ENCODE data around the gene ABHD16B.

Gene ABHD16B

GRCh38 chr20:63895952-63896263, 34.6 kb downstream of the ABHD16B start:
- DNase-seq (ENCODE audit: low read depth) = no peak
- H3K4me3 ChIP-seq (ENCODE audit: low read depth, low read length) = peak overlapping the region; percentile 59
- TF ChIP-seq, protein P1, sequence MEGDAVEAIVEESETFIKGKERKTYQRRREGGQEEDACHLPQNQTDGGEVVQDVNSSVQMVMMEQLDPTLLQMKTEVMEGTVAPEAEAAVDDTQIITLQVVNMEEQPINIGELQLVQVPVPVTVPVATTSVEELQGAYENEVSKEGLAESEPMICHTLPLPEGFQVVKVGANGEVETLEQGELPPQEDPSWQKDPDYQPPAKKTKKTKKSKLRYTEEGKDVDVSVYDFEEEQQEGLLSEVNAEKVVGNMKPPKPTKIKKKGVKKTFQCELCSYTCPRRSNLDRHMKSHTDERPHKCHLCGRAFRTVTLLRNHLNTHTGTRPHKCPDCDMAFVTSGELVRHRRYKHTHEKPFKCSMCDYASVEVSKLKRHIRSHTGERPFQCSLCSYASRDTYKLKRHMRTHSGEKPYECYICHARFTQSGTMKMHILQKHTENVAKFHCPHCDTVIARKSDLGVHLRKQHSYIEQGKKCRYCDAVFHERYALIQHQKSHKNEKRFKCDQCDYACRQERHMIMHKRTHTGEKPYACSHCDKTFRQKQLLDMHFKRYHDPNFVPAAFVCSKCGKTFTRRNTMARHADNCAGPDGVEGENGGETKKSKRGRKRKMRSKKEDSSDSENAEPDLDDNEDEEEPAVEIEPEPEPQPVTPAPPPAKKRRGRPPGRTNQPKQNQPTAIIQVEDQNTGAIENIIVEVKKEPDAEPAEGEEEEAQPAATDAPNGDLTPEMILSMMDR (IDR thresholded peaks at IDR 0.05; ENCODE audit: low read depth, low read length, missing control alignments) = no peak
- in situ Hi-C loops (cut with HindIII; ENCODE audit: low sequenced_read_pairs) = no loop called here

GRCh38 chr20:63896264-63897105, 35.2 kb downstream of the ABHD16B start:
- peak overlapping the region; percentile 59 for H3K4me3 ChIP-seq (ENCODE audit: low read depth, low read length)
- no peak for DNase-seq (ENCODE audit: low read depth)
- in situ Hi-C loops (cut with HindIII; ENCODE audit: low sequenced_read_pairs) = no loop called here
- TF ChIP-seq, protein P1 (IDR thresholded peaks at IDR 0.05; ENCODE audit: low read depth, low read length, missing control alignments) = no peak

GRCh38 chr20:63897978-63898561, 36.8 kb downstream of the ABHD16B start:
- in situ Hi-C loops (cut with HindIII; ENCODE audit: low sequenced_read_pairs) = no loop called here
- TF ChIP-seq, protein P1 (IDR thresholded peaks at IDR 0.05; ENCODE audit: low read depth, low read length, missing control alignments) = no peak
- DNase-seq (ENCODE audit: low read depth) = no peak
- H3K4me3 ChIP-seq (ENCODE audit: low read depth, low read length) = no peak overlapping the region

DNA sequence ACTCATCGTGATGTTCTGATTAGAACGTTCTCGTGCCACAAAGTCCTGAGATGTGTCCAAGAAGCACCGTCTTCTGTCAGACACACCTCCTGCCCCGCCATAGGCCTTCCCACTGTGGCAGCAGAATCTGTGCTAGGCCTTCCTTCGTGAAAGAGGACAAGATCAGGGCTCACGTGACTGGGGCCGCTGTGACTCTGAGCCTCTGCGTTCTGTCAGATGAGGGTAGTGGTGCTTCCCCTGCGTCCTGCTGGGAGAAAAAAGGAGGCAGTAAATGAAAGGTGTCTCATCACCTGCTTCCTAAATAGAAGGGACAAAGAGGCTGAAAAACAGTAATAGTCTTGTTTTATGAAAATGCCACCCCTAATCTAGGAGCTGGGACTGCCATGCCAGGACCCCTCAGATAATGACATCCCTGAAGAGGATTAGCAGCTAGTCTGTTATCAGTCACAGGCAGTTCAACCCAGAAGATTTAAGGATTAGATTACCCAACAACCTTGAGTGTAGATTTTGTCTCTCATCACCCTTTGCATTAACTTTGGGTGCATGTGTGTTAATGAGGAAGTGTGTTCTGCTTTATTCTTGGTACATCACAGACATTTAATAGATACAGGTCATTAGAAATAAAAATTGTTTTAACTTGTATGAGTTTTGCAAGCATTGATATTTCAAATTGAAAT, 37.7 kb downstream of the ABHD16B start:
- H3K4me3 ChIP-seq (ENCODE audit: low read depth, low read length) = no peak overlapping the region
- in situ Hi-C loops (cut with HindIII; ENCODE audit: low sequenced_read_pairs) = no loop called here
- no peak for DNase-seq (ENCODE audit: low read depth)
- TF ChIP-seq, protein P1 (IDR thresholded peaks at IDR 0.05; ENCODE audit: low read depth, low read length, missing control alignments) = no peak

GRCh38 chr20:63900413-63900812, 39.1 kb downstream of the ABHD16B start:
- TF ChIP-seq, protein P1 (IDR thresholded peaks at IDR 0.05; ENCODE audit: low read depth, low read length, missing control alignments) = no peak
- in situ Hi-C loops (cut with HindIII; ENCODE audit: low sequenced_read_pairs) = no loop called here

DNA sequence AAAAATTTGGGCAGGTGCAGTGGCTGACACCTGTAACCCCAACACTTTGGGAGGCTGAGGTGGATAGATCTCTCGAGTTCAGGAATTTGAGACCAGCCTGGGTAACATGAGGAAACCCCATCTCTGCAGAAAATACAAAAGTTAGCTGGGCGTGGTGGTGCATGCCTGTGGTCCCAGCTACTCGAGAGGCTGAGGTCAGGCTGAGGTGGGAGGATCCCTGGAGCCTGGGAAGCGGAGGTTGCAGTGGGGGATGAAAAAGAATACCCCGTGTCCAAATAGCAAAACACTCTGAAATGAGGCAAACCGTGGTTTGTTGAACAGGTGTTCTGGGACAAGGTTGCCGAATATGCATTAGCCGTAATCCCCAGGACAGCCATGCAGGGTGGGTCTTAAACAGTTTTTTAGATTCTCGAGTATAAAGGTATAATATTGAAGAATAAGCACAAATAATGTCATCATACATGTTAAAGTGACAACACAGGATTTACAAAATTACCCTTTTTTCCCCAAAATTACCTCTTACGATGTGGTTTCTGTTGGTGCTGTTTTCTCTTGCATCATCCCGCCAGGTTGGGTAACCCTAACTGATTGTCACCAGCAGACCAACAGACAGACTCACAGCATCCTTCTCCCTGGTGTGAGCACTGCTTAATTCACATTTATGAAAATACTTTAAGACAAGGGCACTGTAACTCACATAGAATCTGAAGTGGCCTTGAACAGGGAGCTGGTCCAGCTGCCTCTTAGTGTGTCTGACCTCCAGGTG, 42.7 kb downstream of the ABHD16B start:
- in situ Hi-C loops (cut with HindIII; ENCODE audit: low sequenced_read_pairs) = no loop called here
- DNase-seq (ENCODE audit: low read depth) = no peak
- no peak overlapping the region for H3K4me3 ChIP-seq (ENCODE audit: low read depth, low read length)
- TF ChIP-seq, protein P1 (IDR thresholded peaks at IDR 0.05; ENCODE audit: low read depth, low read length, missing control alignments) = no peak

More at GRCh38 chr20:63900413-63900812, 39.1 kb downstream of the ABHD16B start:
- DNase-seq (ENCODE audit: low read depth) = no peak
- no peak overlapping the region for H3K4me3 ChIP-seq (ENCODE audit: low read depth, low read length)

Measured in astrocyte of the cerebellum (primary cell).